DMS79 (cell line): ENCODE results near the gene PBX1.

Experiments used
- DNase-seq: peaks from one replicate; lab custom pipeline; 2025; lab: John Stamatoyannopoulos, UW

The PBX1 gene

DNA sequence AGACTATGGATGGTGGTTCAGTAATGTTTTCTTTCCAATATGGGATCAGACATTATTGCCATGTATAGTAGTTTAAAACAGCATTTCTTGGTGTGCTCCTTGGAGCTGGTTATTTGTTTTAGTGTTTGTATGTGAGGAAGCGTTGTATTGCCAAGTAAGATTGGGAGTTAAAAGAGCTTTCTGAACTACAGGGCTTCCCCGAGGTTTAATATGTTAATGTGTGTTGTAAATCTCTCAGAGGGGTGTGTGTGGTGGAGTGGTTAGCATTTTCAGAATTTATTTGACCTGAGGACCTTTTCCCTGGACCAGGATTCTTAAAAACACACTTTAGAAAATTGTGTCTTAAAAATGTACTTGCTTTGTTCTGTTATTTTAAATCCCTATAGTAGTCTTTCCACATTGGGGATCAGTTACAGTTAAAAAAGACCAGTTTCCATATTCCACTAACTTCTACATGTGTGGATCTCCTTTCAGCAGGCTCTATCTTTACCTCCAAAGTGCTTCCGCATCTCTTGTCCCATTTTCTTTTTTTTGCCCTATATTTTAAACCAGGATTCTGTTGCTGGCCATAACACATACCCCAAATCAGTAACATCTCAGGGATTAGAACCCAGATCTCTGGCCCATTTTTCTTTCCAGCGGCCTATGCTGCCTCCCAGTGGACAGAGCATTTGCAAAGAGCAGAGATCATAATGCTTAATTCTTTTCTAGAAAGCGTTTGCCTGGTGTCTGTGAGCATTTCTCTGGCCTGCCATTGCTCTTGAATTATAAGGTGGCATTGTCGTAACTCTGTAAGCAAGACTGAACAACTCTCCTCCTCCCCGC lies 58.6 kb downstream of the PBX1 start:
- DNase-seq, result no peak

DNA sequence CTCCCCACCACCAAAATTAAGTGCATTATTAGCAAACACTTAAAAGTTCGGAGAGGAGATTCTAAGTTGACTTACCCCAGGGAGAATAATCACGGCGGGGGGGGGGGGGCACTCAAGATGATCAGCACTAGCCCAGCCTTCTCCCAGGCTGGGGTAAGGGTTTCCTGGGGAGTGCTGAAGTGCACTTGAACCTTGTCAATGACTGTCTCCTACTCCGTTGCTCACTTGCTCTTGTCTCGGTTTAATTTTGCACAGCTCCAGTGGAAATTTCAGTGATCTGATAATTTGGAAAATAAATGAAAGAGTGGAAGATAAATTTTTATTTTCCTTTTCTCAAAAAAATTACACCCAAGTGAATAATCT lies 59.2 kb downstream of the PBX1 start:
- peak; percentile 88 for DNase-seq

DNA sequence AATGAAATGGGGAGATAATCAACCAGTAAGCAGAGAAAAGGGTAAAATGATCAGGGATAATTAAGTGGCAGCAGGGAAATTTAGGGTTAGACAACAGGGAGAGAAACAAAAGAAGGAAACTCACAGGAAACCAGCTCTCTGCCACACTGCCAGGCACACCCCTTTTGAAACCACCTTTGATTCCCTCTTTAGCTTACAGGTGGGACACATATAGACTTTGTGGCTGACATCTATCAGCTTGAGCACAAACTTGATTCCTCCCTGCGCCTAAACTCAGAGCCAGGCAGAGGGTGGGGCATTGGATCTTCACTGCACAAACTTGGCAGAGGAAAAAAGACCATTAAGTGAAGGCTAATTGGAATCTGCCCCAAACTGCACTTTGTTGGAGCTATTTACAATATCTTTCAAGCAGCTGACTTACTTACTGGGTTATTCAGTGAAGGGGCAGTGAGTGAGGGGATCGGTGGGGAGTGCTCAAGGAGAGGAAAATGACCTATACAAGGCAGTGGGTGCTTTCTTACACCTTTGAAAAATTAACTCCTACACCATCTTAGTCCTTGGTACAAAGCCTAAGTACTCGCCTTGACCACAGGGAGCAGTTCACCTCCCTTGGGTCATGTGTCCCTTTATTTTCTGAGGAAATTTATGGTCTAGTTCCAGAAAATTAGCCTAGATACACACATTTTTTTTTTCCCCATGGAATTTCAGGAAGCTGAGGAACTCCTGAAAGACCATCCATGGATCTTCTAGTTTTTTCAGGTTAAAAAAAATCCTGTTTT lies 60.2 kb downstream of the PBX1 start:
- DNase-seq, result peak; percentile 74

GRCh38 chr1:164622068-164622845 lies 63.3 kb downstream of the PBX1 start:
- peak; percentile 2 for DNase-seq

DNA sequence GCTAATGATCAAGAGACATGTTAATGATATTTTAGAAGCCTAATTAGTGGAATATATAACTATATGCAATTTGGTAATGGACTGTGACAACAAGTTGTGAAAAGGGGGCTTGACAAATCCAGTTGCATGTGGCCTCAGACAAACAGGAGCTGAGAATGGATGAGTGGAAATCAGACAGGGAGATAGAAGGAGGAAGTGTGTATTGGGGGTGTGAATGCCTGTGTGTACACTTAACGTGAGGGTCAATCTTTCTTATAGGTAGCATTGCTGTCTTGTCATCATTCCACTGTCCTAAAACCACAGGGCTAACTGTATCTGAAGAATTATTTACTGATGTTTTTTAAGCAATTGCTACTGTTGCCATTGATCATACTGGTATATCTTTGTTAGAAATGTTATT lies 64.8 kb downstream of the PBX1 start:
- no peak for DNase-seq

- no peak for DNase-seq
Measured at GRCh38 chr1:164624400-164624799, 65.4 kb downstream of the PBX1 start.

DNA sequence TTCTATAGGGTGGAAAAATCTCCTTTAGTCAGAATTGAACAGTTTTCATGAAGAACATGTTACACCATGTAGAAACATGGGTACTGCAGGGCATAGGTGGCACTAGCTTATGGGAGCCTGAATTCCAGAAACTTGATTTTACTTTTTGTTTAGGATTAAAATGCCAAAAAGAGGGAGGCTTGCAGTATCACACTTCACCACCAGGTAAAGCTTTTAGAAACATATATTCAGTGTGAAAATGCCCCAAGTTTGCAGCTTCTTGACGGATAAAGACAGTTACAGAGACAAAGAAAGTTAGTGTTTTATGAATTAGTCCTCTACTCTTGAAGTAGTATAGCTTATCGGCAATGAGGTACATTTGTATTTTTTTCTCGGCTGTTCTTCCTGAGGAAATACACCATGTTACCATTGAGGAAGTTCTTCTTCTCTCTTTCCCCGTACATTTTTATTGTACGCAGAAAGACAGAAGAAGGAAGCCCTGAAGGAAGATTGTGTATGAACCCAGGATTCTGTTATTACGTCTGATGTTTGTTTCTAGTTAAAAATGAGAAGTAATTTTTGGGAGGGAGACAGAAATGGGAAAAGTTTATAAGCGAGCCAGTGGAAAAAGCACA lies 66.1 kb downstream of the PBX1 start:
- no peak for DNase-seq

GRCh38 chr1:164628772-164629171 lies 69.8 kb downstream of the PBX1 start:
- no peak for DNase-seq

GRCh38 chr1:164629971-164630370 lies 71.0 kb downstream of the PBX1 start:
- DNase-seq, result no peak

GRCh38 chr1:164630626-164631396 lies 71.8 kb downstream of the PBX1 start:
- DNase-seq, result no peak

GRCh38 chr1:164631751-164632150 lies 72.8 kb downstream of the PBX1 start:
- DNase-seq, result no peak

DNA sequence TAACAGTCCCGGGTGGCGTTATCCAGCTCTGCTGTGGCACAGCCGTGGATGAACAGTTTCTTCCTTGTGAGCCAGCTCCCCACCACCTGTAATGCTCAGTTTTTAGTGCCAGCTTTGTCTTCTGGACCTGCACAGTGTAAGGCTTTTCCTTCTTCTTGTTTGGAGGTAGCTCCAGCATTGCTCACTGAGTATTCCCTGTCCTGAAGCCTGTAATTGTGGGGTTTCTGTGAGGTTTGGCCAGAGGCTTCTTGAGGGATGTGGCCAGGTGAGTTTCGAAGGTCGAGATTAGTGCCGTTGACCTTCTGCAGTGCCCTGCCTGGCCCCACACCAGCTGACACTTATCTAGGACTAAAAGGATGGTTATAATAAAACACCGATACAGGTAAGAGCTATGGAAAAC lies 75.0 kb downstream of the PBX1 start:
- DNase-seq, result no peak

DNA sequence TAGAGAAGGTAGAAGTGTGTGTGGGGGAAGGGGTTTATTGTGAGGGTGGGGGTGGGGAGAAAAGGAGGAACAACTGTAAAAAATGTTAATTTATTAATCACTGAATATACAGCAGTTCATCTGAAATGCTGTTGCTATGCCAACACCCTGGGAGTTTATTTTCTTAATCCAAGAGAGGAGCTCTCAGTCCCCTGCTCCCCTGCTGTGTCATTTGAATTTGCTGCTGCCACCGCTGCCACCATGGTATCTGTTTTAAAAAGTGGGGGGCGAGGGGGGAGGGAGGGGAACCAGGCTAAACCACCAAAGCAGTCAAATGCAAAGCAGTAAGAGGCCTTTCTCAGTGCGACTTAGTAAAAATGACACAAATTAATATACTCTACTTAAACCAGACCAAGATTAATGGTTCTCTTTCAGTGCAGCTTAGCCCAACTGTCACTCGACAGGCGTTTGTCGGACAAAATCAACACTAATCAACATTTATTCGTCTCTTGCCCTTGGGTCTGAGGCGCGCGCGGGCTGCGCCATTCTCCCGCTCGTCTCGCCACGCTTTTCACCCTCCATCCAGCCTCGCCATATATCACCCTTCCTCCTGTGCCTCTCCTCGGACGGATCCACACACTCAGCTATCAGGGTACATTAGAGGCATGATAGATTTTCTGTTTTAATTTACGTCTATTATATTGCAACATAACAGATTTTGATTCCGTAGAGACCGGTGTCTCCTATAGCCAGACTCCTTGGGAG lies 76.2 kb downstream of the PBX1 start:
- DNase-seq, result no peak

DNA sequence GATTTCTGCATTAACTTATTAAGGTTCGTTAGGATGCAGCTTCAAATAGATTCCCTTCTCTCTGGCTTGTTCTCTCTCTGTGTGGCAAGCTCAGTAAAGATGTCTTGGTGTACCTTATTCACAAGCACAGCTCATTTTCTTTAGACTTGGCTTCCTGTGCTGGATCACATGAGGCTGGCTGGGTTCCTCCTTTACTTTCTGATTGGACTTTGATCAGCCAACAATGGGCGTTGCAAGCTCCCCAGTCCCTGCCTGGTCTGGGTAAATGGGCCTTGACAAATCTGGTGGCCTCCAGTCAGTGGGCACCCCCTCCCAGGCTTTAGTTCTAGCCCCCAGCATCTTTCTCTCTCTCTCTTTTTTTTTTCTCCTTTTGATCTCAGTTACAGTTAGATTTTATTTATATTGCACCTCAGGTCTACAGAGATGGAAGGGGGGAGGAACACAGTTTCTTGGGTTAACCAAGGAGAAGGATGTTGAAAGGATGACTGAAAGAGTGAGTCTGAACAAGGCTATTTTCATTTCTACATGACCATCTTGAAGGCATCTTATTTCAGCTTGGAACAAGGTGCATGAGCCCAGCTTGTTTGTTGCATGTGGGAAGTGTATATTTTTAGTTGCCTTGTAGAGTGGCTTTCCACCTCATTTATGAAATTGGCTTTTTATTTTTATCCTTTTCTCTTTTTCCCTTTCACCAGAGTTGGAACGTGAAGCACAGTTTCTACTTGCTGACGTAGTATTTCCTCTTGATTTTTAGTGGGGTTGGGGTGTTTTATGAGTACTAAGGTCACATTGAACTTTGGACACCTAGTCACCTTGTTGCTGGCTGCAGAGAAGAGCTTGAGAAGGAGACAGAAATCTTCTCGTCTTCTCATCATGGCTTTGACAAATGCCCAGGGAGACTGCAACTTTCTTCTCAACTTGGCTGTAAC lies 77.1 kb downstream of the PBX1 start:
- DNase-seq, result no peak

DNA sequence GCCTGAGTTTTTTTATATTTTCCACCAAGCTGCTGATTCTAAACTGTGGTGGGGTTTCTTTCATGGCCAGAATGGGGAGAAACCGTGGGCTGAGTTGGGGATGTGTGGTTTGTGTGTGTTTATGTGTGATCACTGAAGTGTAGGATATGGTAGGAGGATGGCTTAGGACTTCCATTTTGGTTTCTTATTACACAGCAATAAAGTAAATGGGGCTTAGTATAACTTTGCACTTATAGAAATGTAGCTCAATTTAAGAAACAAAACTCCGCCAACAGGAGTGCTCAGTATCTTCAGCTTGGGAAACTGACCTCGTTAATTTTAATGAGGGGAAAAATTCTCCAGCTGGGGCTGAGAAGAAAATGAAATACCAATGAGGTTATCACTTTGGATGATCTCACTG lies 77.8 kb downstream of the PBX1 start:
- no peak for DNase-seq

DNA sequence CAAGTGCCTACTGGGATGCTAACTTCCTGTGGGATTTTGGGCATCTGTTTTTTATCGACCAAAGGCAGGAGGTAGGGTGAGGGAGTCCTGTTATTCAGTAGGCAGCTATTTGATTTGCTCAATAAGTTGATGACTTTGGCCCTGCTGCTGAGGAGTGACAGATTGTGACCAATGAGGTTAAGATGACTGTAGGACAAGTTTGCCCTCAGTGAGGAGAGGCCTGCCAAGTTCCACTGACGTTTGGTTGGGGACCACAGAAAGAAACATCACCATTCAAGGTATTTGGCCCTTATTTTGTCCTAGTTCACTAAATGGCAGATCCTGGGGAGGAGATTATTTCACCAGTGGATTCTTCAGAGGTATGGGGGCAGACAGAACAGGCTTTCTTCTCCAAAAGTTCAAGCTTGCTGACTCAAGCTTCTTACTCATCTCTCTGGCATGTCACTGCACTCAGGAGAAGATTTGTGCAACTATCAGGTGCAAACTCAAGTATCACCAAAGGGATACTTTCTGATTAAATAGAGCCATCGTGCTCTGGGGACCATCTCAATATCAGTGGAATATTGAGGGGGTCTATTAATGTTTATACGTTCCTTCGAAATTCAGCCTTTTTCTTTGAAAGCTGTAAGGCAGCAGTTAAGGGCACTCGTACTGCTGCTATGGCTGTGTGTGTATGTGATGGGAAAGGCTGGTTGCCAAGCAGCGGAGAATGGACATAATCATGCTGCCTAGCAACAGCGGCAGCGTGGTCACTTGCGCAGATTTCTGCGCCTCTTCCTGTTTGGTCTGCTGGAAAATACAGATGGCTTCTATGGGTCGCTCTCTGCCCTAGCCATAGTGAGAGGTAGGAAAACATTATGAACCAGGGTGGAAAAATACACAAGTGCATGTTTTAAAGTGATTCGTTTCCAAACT lies 78.7 kb downstream of the PBX1 start:
- DNase-seq, result no peak

DNA sequence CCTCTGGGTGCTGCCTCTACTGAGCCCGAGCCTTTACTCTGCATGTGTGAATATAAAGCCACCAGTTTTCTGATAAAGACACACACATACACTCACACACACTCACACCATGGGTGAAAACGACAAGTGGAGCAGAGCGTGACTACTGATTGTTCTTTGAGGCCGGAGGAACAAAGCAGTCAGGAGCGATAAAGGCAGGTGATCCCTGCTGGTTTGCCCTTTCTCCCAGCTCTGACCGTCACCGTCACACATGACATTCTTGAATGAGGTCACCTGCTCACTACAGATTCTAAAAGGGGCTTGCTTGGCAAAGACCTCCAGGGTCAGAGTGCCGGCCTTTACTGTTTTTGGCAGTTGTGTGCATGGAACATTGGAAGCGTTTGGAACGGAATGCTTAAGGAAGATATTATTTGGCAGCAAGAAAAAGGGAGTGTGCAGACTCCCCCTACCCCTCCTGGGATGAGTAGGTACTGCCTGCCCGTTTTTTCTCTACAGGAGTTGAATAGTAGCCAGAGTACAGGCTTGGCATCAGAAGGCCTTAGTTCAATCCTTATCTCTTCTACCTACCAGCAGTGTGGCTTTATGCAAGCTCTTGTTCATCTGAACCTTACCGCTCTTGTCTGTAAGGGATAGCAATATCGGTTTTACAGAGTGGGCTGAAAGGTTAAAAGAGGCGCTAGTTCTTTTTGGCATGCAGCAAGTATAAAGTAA lies 79.7 kb downstream of the PBX1 start:
- no peak for DNase-seq
